Loucy (cell line): ENCODE measurements around the gene KISS1.

ENCODE experiments used
- CTCF ChIP-seq: fragments of 200-600 bp; sonication (generic); conservative IDR thresholded peaks from 2 replicates; pipeline ENCODE4 v1.5.1; 2014; ENCODE audit warnings: mild to moderate bottlenecking, antibody characterized with exemption, low read length
- EZH2phosphoT487 ChIP-seq: fragments of 200-600 bp; IDR thresholded peaks from 2 replicates; pipeline ENCODE4 v1.6.1; 2018; ENCODE audit warnings: antibody characterized with exemption, mild to moderate bottlenecking, moderate library complexity, borderline replicate concordance

- TF ChIP-seq CTCF, result no peak
- no peak for TF ChIP-seq EZH2phosphoT487
These were observed 43.9 kb upstream of the KISS1 start for GRCh38 chr1:204240233-204240632.
